H1 (cell line): ENCODE measurements around the gene CREBBP. TPM values are rescaled to one million over a fixed set of nuclear protein-coding genes. Genes with fewer than 3 reads are reported as not detected.

Source experiments
- CTCF ChIA-PET: fragments of 300-600 bp; sonication (Branson Sonifier 250); formaldehyde crosslinking; loops from one replicate; lab custom pipeline; 2021; ENCODE audit not compliant: partially characterized antibody; lab: Charles Lee
- POLR2A ChIA-PET: fragments of 300-600 bp; sonication (Branson Sonifier 250); formaldehyde crosslinking; loops from one replicate; lab custom pipeline; 2021; ENCODE audit warnings: inconsistent platforms; ENCODE audit not compliant: partially characterized antibody; lab: Charles Lee
- DNase-seq, 2 experiments: peaks; one replicate each; pipeline versions ENCODE4 v3.0.0 to v3.0.0-alpha.2; 2010 to 2022; ENCODE audit warnings: low spot score in 2 of 2, low read depth in 1 of 2, mixed read lengths in 1 of 2
- FAIRE-seq: peaks from 2 replicates; lab custom pipeline; 2011; peaks lifted over from hg19 to GRCh38; lab: Jason Lieb, UNC
- H2AFZ ChIP-seq: 2 replicates; pipeline ENCODE4 v1.8.1; 2012; ENCODE audit warnings: low read length, inconsistent platforms
- H2AK5ac ChIP-seq: 2 replicates; pipeline ENCODE4 v1.6.1; 2013; ENCODE audit warnings: low read depth, low read length
- H2BK120ac ChIP-seq: replicated peaks from 2 replicates; pipeline ENCODE3; 2013; ENCODE audit warnings: low read depth, low read length, inconsistent platforms
- H2BK12ac ChIP-seq: 2 replicates; pipeline ENCODE4 v1.6.1; 2013; ENCODE audit warnings: low read depth, low read length
- H2BK15ac ChIP-seq: 2 replicates; pipeline ENCODE4 v1.6.1; 2013; ENCODE audit warnings: low read length
- H2BK20ac ChIP-seq: 2 replicates; pipeline ENCODE4 v1.6.1; 2013; ENCODE audit warnings: low read length
- H2BK5ac ChIP-seq: 2 replicates; pipeline ENCODE4 v1.6.1; 2013; ENCODE audit warnings: low read depth, low read length
- H3K14ac ChIP-seq: 2 replicates; pipeline ENCODE4 v1.6.1; 2013; ENCODE audit warnings: inconsistent platforms; ENCODE audit not compliant: insufficient read length
- H3K18ac ChIP-seq: 2 replicates; pipeline ENCODE4 v1.6.1; 2013; ENCODE audit warnings: low read length; ENCODE audit errors: extremely low read depth
- H3K23ac ChIP-seq: 2 replicates; pipeline ENCODE4 v1.6.1; 2013; ENCODE audit warnings: inconsistent platforms; ENCODE audit not compliant: insufficient read length
- H3K23me2 ChIP-seq: 2 replicates; pipeline ENCODE4 v1.6.1; 2013; ENCODE audit warnings: low read depth, low read length
- H3K27ac ChIP-seq: 2 replicates; pipeline ENCODE4 v1.6.1; 2011; ENCODE audit warnings: low read depth, low read length, inconsistent platforms
- H3K27me3 ChIP-seq, 4 experiments: replicated peaks in 1 of 4; 1 replicate in 1 of 4; 2 replicates in 3 of 4; pipeline versions ENCODE4 v1.6.1 to v1.8.1; 2011 to 2013; ENCODE audit warnings: low read length in 3 of 4, mild to moderate bottlenecking in 3 of 4, inconsistent platforms in 2 of 4, mixed read lengths in 2 of 4, moderate library complexity in 1 of 4; ENCODE audit not compliant: control insufficient read depth in 3 of 4, insufficient read depth in 3 of 4; ENCODE audit errors: extremely low read depth in 1 of 4
- H3K36me3 ChIP-seq, 4 experiments: 2 replicates each; pipeline versions ENCODE4 v1.6.1 to v1.8.1; 2011 to 2013; ENCODE audit warnings: mild to moderate bottlenecking in 4 of 4, low read length in 3 of 4, moderate library complexity in 2 of 4, control low read depth in 1 of 4, inconsistent platforms in 1 of 4; ENCODE audit not compliant: insufficient read depth in 4 of 4, control insufficient read depth in 2 of 4
- H3K4ac ChIP-seq: replicated peaks from 2 replicates; pipeline ENCODE3; 2013; ENCODE audit warnings: low read length, low read depth, mixed read lengths, inconsistent platforms; ENCODE audit not compliant: insufficient read length
- H3K4me1 ChIP-seq, 4 experiments: replicated peaks in 1 of 4; 1 replicate in 1 of 4; 2 replicates in 3 of 4; pipeline versions ENCODE4 v1.6.1 to v1.8.1; 2011 to 2013; ENCODE audit warnings: low read length in 3 of 4, inconsistent platforms in 2 of 4, mixed read lengths in 1 of 4; ENCODE audit not compliant: insufficient read depth in 4 of 4, control insufficient read depth in 3 of 4
- H3K4me2 ChIP-seq, 2 experiments: 2 replicates each; pipeline versions ENCODE4 v1.6.1 to v1.8.1; 2011 to 2013; ENCODE audit warnings: low read depth in 2 of 2, low read length in 2 of 2, control low read depth in 1 of 2, inconsistent platforms in 1 of 2, mild to moderate bottlenecking in 1 of 2; ENCODE audit not compliant: insufficient read depth in 1 of 2
- H3K4me3 ChIP-seq, 4 experiments: fragments of 200-600, 300-600 bp in 1 of 4; sonication (generic), shearing (Covaris generic), sonication (Bioruptor Twin) in 1 of 4; 2 replicates each; pipeline versions ENCODE4 v1.5.1 to v1.8.1; 2011 to 2016; ENCODE audit warnings: low read length in 4 of 4, low read depth in 3 of 4, control low read depth in 2 of 4, inconsistent platforms in 2 of 4, mild to moderate bottlenecking in 2 of 4, mixed read lengths in 1 of 4, moderate library complexity in 1 of 4; ENCODE audit not compliant: insufficient read depth in 2 of 4; ENCODE audit errors: extremely low read depth in 1 of 4
- H3K56ac ChIP-seq: replicated peaks from 2 replicates; pipeline ENCODE3; 2013; ENCODE audit warnings: low read depth, mild to moderate bottlenecking, mixed read lengths, low read length, inconsistent platforms; ENCODE audit not compliant: insufficient read length
- H3K79me1 ChIP-seq: 2 replicates; pipeline ENCODE4 v1.6.1; 2013; ENCODE audit warnings: low read depth, low read length, control low read depth
- H3K79me2 ChIP-seq, 2 experiments: 2 replicates each; pipeline versions ENCODE4 v1.6.1 to v1.8.1; 2012 to 2013; ENCODE audit warnings: low read length in 2 of 2, mild to moderate bottlenecking in 2 of 2, inconsistent platforms in 1 of 2; ENCODE audit not compliant: insufficient read depth in 2 of 2, control insufficient read depth in 1 of 2
- H3K9ac ChIP-seq, 4 experiments: replicated peaks in 1 of 4; 1 replicate in 1 of 4; 2 replicates in 3 of 4; pipeline versions ENCODE4 v1.6.1 to v1.8.1; 2011 to 2013; ENCODE audit warnings: low read depth in 3 of 4, low read length in 3 of 4, control low read depth in 2 of 4, mild to moderate bottlenecking in 2 of 4, moderate library complexity in 2 of 4, inconsistent platforms in 1 of 4; ENCODE audit errors: extremely low read depth in 1 of 4
- H3K9me3 ChIP-seq, 2 experiments: 2 replicates each; pipeline versions ENCODE4 v1.6.1 to v1.8.1; 2012 to 2013; ENCODE audit warnings: mild to moderate bottlenecking in 2 of 2, moderate library complexity in 2 of 2, control low read depth in 1 of 2, inconsistent platforms in 1 of 2, low read depth in 1 of 2, low read length in 1 of 2, mixed read lengths in 1 of 2; ENCODE audit not compliant: insufficient read depth in 2 of 2
- H4K20me1 ChIP-seq, 2 experiments: replicated peaks in 1 of 2; 2 replicates each; pipeline versions ENCODE3 to v1.8.1; 2011 to 2013; ENCODE audit warnings: inconsistent platforms in 2 of 2, low read length in 2 of 2, mild to moderate bottlenecking in 1 of 2; ENCODE audit not compliant: insufficient read depth in 2 of 2, control insufficient read depth in 1 of 2
- H4K5ac ChIP-seq: 2 replicates; pipeline ENCODE4 v1.6.1; 2013; ENCODE audit warnings: low read length, low read depth, mixed read lengths, inconsistent platforms; ENCODE audit not compliant: insufficient read length
- H4K8ac ChIP-seq: 2 replicates; pipeline ENCODE4 v1.8.0; 2013; ENCODE audit warnings: mild to moderate bottlenecking, moderate library complexity, low read length, inconsistent platforms; ENCODE audit not compliant: insufficient read depth; ENCODE audit errors: extremely low read depth
- H4K91ac ChIP-seq: replicated peaks from 2 replicates; pipeline ENCODE3; 2013; ENCODE audit warnings: low read length, mixed read lengths, inconsistent platforms; ENCODE audit not compliant: insufficient read length
- CTCF ChIP-seq, 3 experiments: IDR thresholded peaks; 1 replicate in 2 of 3; 2 replicates in 1 of 3; pipeline versions ENCODE4 v1.5.1 to v1.6.1; 2011; ENCODE audit warnings: low read length in 3 of 3, mild to moderate bottlenecking in 3 of 3, inconsistent platforms in 2 of 3, low read depth in 1 of 3, moderate library complexity in 1 of 3; ENCODE audit not compliant: insufficient read depth in 1 of 3; ENCODE audit errors: control extremely low read depth in 1 of 3
- RAD21 ChIP-seq, 2 experiments: IDR thresholded peaks in 1 of 2; conservative IDR thresholded peaks in 1 of 2; 2 replicates each; pipeline ENCODE4 v1.6.1; 2011; ENCODE audit warnings: low read depth in 2 of 2, low read length in 2 of 2, improper control_type of control experiment in 1 of 2, inconsistent platforms in 1 of 2, mild to moderate bottlenecking in 1 of 2, moderate library complexity in 1 of 2
- SIRT6 ChIP-seq: IDR thresholded peaks from one replicate; pipeline ENCODE4 v1.7.1; 2012; ENCODE audit warnings: low read length, inconsistent platforms
- WGBS, 2 experiments: shearing (Covaris generic) in 1 of 2; methylation state at CpG; one replicate each; pipeline versions ENCODE4 v1.1.6 to v1.1.7; 2013 to 2015; ENCODE audit warnings: low lambda C conversion rate in 2 of 2, mixed read lengths in 2 of 2, inconsistent platforms in 1 of 2, low coverage in 1 of 2, missing lambda C conversion rate in 1 of 2; ENCODE audit not compliant: insufficient replicate concordance in 2 of 2, insufficient coverage in 1 of 2, insufficient read length in 1 of 2; ENCODE audit errors: extremely low coverage in 1 of 2, missing lambda C conversion rate in 1 of 2; 5-methylcytosine and 5-hydroxymethylcytosine counted together
- polyA plus RNA-seq, 7 experiments: library from polyadenylated mRNA; depleted of rRNA in 3 of 7; stranded (reverse) in 5 of 7; unstranded in 2 of 7; fragments of >200 nt in 5 of 7; fragments of 200-250 nt in 2 of 7; gene quantifications; 1 replicate in 5 of 7; 2 replicates in 1 of 7; 4 replicates in 1 of 7; pipeline versions ENCODE4 v1.2.1 to v1.2.3, GENCODE V29; 2011 to 2013; ENCODE audit warnings: missing spikeins in 2 of 7, mixed read lengths in 2 of 7
- total RNA-seq: library from RNA; stranded (reverse); fragmentation: NEBNext Ultra II Directional; extraction: Animal tissue kit (Norgen Biotek cat#: 25700); gene quantifications from 2 replicates; pipeline ENCODE4 v1.2.1, GENCODE V29; 2021
- TF ChIP-seq, protein P1 (sequence below): IDR thresholded peaks from 2 replicates; pipeline ENCODE4 v1.6.1; 2011; ENCODE audit warnings: low read length, improper control_type of control experiment
- TF ChIP-seq, protein P2 (sequence below): IDR thresholded peaks from 2 replicates; pipeline ENCODE4 v1.6.1; 2011; ENCODE audit warnings: low read depth, mild to moderate bottlenecking, low read length; ENCODE audit not compliant: insufficient read depth
- TF ChIP-seq, protein P3 (sequence below): IDR thresholded peaks from 2 replicates; pipeline ENCODE4 v1.6.1; 2012; ENCODE audit warnings: low read length, inconsistent platforms

The CREBBP gene
- total and polyA plus RNA-seq, 2 of the 8 experiments (the other 6 are each of a cell fraction or from before 2014, with no cell fraction given), result 10.0 to 60.1 TPM

DNA sequence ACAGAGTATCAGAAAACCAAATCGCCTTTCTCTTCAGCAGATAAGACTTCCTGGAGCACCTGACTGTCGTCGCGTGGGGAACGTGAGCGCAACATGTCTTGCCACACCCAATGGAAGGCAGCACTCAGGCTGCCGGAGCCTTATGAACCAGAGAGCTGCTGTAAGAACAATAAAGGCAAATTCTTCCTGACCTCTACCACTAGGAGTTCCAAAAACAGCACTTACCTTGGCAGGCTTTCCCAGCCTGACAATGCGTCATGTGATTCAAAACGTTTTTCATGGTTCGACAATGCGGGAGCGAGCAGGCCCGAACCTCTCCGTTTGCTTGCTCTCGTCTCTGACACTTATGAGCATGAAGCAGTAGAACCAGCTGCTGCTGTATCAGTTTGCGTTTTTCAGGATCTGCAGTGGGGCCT is 87.3 kb downstream of the CREBBP start:
- ChIA-PET POLR2A (no interaction called here), CTCF (interaction anchor here (0.8 to 1.0 kb wide), 2 partner anchors 34 to 64 kb away, joined by 3 read pairs; no protein-coding TSS in a partner anchor)
- Histone ChIP-seq H3K4me1 (peaks cover 0 to 2% (median 0%) of the 10 kb centered on the region in 4 experiments; a peak in 2 of 7 replicates), H3K14ac (no peak overlapping the region), H3K9me3 (no peaks in the 10 kb centered on the region), H4K91ac (no peak overlapping the region), H3K23me2 (no peaks in the 10 kb centered on the region), H3K36me3 (peaks cover 6 to 22% (median 13%) of the 10 kb centered on the region in 4 experiments; a peak in 6 of 8 replicates), H3K18ac (no peak overlapping the region), H4K5ac (no peak overlapping the region), H2AFZ (no peak overlapping the region), H2BK120ac (no peak overlapping the region), H3K4me2 (no peak overlapping the region), H2AK5ac (no peak overlapping the region), H2BK20ac (no peak overlapping the region), H3K79me1 (peaks cover 13% of the 10 kb centered on the region), H2BK15ac (no peak overlapping the region), H2BK12ac (no peak overlapping the region), H3K56ac (no peak overlapping the region), H4K8ac (no peak overlapping the region), H3K4ac (no peak overlapping the region), H2BK5ac (no peak overlapping the region), H3K27ac (no peak overlapping the region), H3K23ac (no peak overlapping the region), H3K9ac (no peak overlapping the region), H3K27me3 (no peaks in the 10 kb centered on the region), H4K20me1 (peaks cover 6 to 11% of the 10 kb centered on the region in 2 experiments), H3K4me3 (no peak overlapping the region), H3K79me2 (peaks cover 0 to 57% of the 10 kb centered on the region in 2 experiments)
- FAIRE-seq (no peak), DNase-seq (no peak)
- TF ChIP-seq, protein P1, sequence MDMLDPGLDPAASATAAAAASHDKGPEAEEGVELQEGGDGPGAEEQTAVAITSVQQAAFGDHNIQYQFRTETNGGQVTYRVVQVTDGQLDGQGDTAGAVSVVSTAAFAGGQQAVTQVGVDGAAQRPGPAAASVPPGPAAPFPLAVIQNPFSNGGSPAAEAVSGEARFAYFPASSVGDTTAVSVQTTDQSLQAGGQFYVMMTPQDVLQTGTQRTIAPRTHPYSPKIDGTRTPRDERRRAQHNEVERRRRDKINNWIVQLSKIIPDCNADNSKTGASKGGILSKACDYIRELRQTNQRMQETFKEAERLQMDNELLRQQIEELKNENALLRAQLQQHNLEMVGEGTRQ, result peak; percentile 45; the same call in 1 of the 2 replicates
- TF ChIP-seq, protein P2, sequence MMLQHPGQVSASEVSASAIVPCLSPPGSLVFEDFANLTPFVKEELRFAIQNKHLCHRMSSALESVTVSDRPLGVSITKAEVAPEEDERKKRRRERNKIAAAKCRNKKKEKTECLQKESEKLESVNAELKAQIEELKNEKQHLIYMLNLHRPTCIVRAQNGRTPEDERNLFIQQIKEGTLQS, result 0 out of 2 replicates have a peak, but pooled peaks have one; percentile 17
- TF ChIP-seq, protein P3, sequence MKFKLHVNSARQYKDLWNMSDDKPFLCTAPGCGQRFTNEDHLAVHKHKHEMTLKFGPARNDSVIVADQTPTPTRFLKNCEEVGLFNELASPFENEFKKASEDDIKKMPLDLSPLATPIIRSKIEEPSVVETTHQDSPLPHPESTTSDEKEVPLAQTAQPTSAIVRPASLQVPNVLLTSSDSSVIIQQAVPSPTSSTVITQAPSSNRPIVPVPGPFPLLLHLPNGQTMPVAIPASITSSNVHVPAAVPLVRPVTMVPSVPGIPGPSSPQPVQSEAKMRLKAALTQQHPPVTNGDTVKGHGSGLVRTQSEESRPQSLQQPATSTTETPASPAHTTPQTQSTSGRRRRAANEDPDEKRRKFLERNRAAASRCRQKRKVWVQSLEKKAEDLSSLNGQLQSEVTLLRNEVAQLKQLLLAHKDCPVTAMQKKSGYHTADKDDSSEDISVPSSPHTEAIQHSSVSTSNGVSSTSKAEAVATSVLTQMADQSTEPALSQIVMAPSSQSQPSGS, result no peak
- TF ChIP-seq CTCF (IDR thresholded peaks at IDR 0.05; ENCODE audit: control extremely low read depth in 1 of 3, insufficient read depth in 1 of 3, low read depth in 1 of 3, low read length in 3 of 3) (peak in 2 of 3 experiments; percentile 3 to 18; a peak in 1 of 4 replicates), SIRT6 (no peak), RAD21 (IDR thresholded peaks at IDR 0.05 in 1 of 2, conservative IDR thresholded peaks at IDR 0.05 in 1 of 2; ENCODE audit: low read depth in 2 of 2, low read length in 2 of 2) (peak in 1 of 2 experiments; percentile 23; a peak in 1 of 4 replicates)
- WGBS, 2 experiments, result 91% methylated on average over 16 of the region's 16 CpGs; no CpG with 5 or more reads in 1 of the 2 experiments
